Measurements from ENCODE around the gene PPP1R13B. TPM values are rescaled to one million over a fixed set of nuclear protein-coding genes. Genes with fewer than 3 reads are reported as not detected.

PPP1R13B gene
- total RNA-seq, 1 experiment from 2014 or later, result 19.0 TPM

GRCh38 chr14:103870144-103870876 is 22.9 kb upstream of the PPP1R13B start:
- no peak for DNase-seq (ENCODE audit: low read depth, low spot score)
- POLR2A ChIA-PET, result no interaction called here
- TF ChIP-seq TCF7L2 (IDR thresholded peaks at IDR 0.05; ENCODE audit: low read depth, low read length) (no peak), CTCF (IDR thresholded peaks at IDR 0.05) (no peak), SIN3A (IDR thresholded peaks at IDR 0.05; ENCODE audit: borderline replicate concordance, insufficient read depth, low read depth, low read length) (no peak), POLR2AphosphoS5 (IDR thresholded peaks at IDR 0.05; ENCODE audit: low read depth, low read length) (no peak)
- TF ChIP-seq, protein P1, sequence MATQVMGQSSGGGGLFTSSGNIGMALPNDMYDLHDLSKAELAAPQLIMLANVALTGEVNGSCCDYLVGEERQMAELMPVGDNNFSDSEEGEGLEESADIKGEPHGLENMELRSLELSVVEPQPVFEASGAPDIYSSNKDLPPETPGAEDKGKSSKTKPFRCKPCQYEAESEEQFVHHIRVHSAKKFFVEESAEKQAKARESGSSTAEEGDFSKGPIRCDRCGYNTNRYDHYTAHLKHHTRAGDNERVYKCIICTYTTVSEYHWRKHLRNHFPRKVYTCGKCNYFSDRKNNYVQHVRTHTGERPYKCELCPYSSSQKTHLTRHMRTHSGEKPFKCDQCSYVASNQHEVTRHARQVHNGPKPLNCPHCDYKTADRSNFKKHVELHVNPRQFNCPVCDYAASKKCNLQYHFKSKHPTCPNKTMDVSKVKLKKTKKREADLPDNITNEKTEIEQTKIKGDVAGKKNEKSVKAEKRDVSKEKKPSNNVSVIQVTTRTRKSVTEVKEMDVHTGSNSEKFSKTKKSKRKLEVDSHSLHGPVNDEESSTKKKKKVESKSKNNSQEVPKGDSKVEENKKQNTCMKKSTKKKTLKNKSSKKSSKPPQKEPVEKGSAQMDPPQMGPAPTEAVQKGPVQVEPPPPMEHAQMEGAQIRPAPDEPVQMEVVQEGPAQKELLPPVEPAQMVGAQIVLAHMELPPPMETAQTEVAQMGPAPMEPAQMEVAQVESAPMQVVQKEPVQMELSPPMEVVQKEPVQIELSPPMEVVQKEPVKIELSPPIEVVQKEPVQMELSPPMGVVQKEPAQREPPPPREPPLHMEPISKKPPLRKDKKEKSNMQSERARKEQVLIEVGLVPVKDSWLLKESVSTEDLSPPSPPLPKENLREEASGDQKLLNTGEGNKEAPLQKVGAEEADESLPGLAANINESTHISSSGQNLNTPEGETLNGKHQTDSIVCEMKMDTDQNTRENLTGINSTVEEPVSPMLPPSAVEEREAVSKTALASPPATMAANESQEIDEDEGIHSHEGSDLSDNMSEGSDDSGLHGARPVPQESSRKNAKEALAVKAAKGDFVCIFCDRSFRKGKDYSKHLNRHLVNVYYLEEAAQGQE (IDR thresholded peaks at IDR 0.05; ENCODE audit: insufficient read depth in 1 of 2, low read depth in 2 of 2, low read length in 1 of 2), result no peak

DNA sequence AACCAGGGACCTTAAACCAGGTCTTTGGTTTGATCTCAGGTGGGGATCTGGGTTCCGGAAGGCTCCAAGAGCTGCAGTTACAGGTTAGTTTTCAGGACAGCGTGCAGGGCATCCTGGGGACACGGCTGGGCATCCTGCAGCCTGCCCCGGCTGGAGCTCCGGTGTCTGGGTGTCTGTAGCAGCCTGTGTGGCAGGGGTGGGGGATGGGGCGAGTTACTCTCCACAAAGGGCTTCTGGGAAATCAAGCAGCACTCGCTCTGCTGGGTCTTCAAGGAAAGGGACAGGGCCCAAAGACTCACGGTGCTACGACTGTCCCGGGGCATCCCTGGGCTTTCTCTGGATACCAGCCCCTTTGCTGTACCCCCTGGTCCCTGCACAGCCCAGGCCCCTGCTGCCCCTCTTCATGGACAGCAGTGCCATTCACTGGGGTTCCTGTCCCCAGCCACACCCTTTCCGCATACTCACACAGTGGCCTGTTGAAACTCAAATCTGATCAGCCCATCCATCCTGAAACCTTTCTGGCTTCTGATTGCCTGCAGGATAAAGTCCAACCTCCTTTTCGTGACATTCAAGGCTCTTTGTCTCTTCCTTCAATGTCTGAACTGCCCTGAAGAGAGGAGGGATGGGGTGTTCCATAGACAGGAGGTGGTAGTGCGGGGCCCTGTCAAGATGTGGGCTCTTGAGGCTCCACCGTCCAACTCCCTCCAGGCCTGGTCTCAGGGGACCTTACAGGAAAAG is 22.2 kb upstream of the PPP1R13B start:
- H3K27ac ChIP-seq (ENCODE audit: low read length), result no peak overlapping the region
- CTCF ChIA-PET, result interaction anchor here (0.6 kb wide), 1 partner anchor 61 kb away, joined by 5 read pairs; no protein-coding TSS in a partner anchor
- TF ChIP-seq TCF7L2 (IDR thresholded peaks at IDR 0.05; ENCODE audit: low read depth, low read length) (no peak), POLR2AphosphoS5 (IDR thresholded peaks at IDR 0.05; ENCODE audit: low read depth, low read length) (no peak)
- no peaks in the 10 kb centered on the region for H3K27me3 ChIP-seq (ENCODE audit: control insufficient read depth, insufficient read depth, low read length)
- H3K4me3 ChIP-seq (ENCODE audit: low read depth in 2 of 2, low read length in 2 of 2), result no peak overlapping the region
- H3K36me3 ChIP-seq (ENCODE audit: control insufficient read depth, insufficient read depth, low read length), result no peaks in the 10 kb centered on the region
- POLR2A ChIA-PET, result no interaction called here
- H3K4me1 ChIP-seq (ENCODE audit: control insufficient read depth, insufficient read depth, low read length), result no peaks in the 10 kb centered on the region; the same call in 1 of the 2 replicates
- no peaks in the 10 kb centered on the region for H3K9me3 ChIP-seq (ENCODE audit: control insufficient read depth, insufficient read depth, low read depth, low read length)
- DNase-seq (ENCODE audit: low read depth, low spot score), result no peak
- BruUV-seq (replicated peaks), result no TSS peak
- in situ Hi-C loops (cut with HindIII; ENCODE audit: low pct_unique_long_range_greater_than_20kb, low sequenced_read_pairs) (no loop called here), intact Hi-C loops (cut with micrococcal nuclease; ENCODE audit: unreplicated experiment) (no loop called here)
- ATAC-seq, result no peak

More at GRCh38 chr14:103870144-103870876, 22.9 kb upstream of the PPP1R13B start:
- ATAC-seq, result no peak
- Histone ChIP-seq H3K4me3 (ENCODE audit: low read depth in 2 of 2, low read length in 2 of 2) (no peak overlapping the region), H3K27me3 (ENCODE audit: control insufficient read depth, insufficient read depth, low read length) (no peaks in the 10 kb centered on the region), H3K27ac (ENCODE audit: low read length) (no peak overlapping the region), H3K9me3 (ENCODE audit: control insufficient read depth, insufficient read depth, low read depth, low read length) (no peaks in the 10 kb centered on the region), H3K4me1 (ENCODE audit: control insufficient read depth, insufficient read depth, low read length) (no peaks in the 10 kb centered on the region; the same call in 1 of the 2 replicates), H3K36me3 (ENCODE audit: control insufficient read depth, insufficient read depth, low read length) (no peaks in the 10 kb centered on the region)
- BruUV-seq (replicated peaks), result no TSS peak
- in situ Hi-C loops (cut with HindIII; ENCODE audit: low pct_unique_long_range_greater_than_20kb, low sequenced_read_pairs), result no loop called here
- intact Hi-C loops (cut with micrococcal nuclease; ENCODE audit: unreplicated experiment), result no loop called here
- CTCF ChIA-PET, result no interaction called here
